NCI-H2171 treated with DMSO at 0.1 percent for 48 hours (cell line): ENCODE measurements around the gene MLX.
"Not testable (repeated sequence)": the region's sequence is repeated elsewhere in the genome, so short reads cannot be mapped to it uniquely, and the experiment has no call there.

Experiments used
- DNase-seq: peaks from one replicate; lab custom pipeline; 2025; lab: John Stamatoyannopoulos, UW

MLX gene

GRCh38 chr17:42536372-42537155 lies 30.3 kb upstream of the MLX start:
- DNase-seq, result peak; percentile 81

DNA sequence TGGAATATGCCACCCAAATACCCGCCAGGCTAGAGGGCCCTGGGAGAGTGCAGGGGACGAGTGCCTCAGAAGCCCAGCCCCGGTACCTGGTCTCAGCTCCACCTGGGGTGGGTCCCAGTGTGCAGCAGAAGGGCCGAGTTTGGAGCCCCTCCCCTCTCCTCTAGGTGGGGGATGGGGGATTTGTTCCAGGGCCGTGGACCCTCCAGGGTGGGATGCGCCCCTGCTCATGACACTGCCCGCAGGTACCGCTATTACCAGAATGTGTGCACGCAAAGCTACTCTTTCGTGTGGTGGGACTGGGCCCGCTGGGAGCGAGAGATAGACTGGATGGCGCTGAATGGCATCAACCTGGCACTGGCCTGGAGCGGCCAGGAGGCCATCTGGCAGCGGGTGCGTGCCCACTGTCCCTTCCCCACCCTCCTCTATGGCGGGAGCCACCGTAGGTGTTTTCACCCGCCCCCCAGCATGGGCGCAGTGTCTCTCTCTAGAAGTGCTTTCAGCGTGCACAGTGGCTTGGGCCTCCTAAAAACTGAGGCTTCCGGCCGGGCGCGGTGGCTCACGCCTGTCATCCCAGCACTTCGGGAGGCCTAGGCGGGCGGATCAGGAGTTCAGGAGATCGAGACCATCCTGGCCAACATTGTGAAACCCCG lies 29.6 kb upstream of the MLX start:
- no peak for DNase-seq

- DNase-seq, result peak; percentile 29
Observed at GRCh38 chr17:42537826-42538451, 29.0 kb upstream of the MLX start.

DNA sequence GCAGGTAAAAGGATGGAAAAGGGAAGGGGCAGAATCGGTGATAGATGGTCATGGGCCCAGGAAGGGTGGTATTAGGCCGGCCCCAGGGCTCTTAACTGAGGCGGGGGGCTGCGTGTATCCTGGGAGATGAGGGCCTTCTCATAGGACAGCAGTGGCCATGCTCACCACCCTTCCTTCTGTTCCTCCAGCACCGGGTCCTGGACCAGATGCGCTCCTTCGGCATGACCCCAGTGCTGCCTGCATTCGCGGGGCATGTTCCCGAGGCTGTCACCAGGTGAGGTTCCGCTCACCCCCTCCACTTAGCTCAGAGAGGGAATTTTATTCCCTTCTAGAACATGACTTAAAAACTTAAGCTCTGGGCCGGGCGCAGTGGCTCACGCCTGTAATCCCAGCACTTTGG lies 28.4 kb upstream of the MLX start:
- DNase-seq, result no peak

DNA sequence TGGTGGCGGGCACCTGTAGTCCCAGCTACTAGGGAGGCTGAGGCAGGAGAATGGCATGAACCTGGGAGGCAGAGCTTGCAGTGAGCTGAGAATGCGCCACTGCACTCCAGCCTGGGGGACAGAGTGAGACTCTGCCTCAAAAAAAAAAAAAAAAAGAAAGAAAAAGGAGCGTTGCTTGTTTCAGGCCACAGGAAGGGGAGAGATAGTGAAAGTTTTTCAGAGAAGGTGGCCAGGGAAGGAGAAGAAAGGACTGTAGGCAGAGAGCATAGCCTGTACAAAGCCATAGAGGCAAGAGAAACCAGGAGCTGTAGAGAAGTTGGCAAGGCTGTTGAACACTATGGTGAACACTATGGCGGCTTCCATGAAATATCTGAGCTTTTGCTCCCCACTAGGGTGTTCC lies 26.3 kb upstream of the MLX start:
- not testable (repeated sequence) for DNase-seq

DNA sequence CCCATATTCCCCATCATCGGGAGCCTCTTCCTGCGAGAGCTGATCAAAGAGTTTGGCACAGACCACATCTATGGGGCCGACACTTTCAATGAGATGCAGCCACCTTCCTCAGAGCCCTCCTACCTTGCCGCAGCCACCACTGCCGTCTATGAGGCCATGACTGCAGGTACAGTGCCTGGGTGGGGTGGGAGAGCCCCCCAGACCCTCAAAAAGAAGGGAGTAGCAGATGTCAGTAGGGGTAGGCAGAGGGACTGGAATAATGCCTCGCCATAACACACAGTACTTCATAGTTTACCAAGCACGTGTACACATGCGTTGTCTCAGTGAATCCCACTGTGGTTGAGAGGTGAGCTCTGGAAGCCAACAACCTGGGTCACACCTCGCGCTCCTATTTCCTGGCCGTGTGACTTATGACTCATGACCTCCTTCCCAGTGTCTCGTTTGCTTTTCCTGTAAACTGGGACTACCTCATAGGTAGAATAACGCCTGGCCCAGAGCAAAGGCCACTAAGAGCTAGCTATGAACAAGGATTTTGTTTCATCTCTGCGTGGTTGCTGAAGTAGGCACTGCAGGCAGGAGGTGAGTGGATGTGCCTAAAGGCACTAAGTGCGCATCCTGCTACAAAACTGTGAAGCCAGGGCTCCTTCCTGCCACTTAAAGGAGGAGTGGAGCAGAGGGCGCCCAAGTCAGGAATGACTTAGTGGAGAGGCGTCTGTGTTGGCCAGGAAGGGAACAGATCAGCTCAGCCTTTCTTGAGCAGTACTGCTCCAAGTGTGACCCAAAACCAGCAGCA lies 25.7 kb upstream of the MLX start:
- no peak for DNase-seq

GRCh38 chr17:42543190-42544079 lies 23.5 kb upstream of the MLX start:
- no peak for DNase-seq

DNA sequence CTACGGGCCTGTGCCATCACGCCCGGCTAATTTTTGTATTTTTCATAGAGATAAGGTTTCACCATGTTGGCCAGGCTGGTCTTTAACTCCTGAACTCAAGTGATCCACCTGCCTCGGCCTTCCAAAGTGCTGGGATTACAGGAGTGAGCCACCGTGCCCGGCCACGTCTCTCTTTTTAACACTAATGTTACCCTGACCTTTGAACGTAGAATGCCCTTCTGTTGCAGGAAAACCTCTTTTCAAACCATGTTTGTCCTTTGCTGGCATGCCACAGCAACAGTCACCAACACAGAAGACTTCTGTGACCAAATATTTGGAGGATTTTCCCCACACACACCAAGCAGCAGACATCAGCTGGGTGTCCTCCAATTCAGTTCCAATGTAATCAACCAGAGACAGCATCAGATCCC lies 22.0 kb upstream of the MLX start:
- DNase-seq, result no peak

GRCh38 chr17:42545755-42546505 lies 21.0 kb upstream of the MLX start:
- DNase-seq, result not testable (repeated sequence)

GRCh38 chr17:42547001-42547461 lies 19.9 kb upstream of the MLX start:
- DNase-seq, result no peak

DNA sequence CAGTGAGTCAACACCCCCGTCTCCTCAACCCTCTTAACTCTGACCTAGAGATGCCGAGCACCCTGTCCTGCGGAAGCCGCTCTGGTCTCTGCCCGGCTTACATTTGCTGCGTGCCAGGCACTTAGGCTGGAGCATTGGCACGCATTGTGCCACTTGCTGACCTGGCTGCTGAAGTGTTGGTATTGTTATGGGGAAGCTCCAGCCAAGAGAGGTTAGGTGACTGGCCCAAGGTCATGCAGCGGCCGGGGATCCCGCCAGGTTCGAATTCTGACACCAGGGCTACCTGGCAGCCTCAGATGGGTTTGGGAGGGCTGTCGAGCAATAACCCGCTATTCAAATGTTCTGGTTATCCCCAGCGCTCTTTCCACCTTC lies 19.2 kb upstream of the MLX start:
- DNase-seq, result no peak

DNA sequence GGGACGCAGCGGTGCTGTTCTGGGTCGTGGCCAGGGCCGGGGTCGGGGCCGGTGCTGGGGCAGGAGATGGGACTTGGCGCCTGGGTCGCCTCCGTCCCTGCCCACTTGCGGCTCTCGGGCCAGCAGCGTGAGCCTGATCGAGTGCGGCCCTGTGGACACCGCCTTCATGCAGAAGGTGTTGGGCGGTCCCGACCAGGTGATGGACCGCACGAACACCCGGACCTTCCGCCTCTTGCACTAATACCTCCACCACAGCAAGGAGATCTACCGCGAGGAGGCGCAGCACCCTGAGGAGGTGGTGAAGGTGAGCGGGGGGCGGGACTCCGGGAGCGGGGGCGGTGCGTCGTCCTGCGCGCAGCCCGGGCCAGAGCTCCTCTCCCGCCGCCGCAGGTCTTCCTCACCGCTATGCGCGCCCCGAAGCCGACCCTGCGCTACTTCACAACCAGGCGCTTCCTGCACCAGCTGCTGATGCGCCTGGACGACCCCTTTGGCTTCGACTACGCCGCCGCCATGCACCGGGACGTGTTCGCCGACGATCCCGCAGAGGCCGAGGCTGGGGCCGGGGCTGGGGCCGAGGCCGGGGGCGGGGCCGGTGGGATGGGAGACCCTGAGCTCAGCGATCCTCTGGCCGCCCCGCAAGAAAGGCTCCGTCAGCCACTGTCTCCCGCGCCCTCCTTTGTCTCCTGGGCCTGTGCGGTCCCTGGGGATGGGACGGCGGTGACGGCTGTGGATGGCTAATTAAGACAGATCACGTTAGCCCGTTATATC lies 18.6 kb upstream of the MLX start:
- peak; percentile 61 for DNase-seq

- DNase-seq, result no peak
Observed at GRCh38 chr17:42548993-42549755, 17.7 kb upstream of the MLX start.

- not testable (repeated sequence) for DNase-seq
Observed at GRCh38 chr17:42552736-42553135, 14.2 kb upstream of the MLX start, which contains the start of gene HSD17B1. Gene HSD17B1, plus strand, starts transcription at chr17:42552923. Its CDS starts 11 bp downstream, at chr17:42552934.

DNA sequence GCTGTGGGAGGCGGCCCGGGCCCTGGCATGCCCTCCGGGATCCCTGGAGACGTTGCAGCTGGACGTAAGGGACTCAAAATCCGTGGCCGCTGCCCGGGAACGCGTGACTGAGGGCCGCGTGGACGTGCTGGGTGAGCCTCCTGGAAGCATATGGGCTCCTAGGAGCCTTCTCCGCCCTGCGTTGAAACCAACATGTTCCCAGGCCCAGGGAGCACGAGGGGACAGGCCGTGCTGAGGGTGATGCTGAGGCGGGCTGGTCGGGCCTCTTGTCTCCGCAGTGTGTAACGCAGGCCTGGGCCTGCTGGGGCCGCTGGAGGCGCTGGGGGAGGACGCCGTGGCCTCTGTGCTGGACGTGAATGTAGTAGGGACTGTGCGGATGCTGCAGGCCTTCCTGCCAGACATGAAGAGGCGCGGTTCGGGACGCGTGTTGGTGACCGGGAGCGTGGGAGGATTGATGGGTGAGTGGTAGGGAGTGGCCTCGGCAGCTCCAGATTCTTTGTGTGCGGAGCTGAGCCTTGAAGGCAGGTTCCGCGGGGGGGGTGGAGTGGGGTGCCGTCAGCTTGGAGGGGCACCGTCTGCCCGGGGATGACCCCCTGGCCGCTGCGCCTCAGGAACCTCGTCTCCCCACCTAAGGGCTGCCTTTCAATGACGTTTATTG lies 13.6 kb upstream of the MLX start:
- no peak for DNase-seq

DNA sequence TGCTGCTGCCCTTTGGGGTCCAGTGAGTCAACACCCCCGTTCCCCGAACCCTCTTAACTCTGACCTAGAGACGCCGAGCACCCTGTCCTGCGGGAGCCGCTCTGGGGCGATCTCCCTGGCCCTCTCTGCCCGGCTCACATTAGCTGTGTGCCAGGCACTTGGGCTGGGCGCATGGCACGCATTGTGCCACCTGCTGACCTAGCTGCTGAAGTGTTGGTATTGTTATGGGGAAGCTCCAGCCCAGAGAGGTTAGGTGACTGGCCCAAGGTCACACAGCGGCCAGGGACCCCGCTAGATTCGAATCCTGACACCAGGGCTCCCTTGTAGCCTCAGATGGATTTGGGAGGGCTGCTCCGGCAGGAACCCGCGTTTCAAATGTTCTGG lies 13.0 kb upstream of the MLX start:
- no peak for DNase-seq

DNA sequence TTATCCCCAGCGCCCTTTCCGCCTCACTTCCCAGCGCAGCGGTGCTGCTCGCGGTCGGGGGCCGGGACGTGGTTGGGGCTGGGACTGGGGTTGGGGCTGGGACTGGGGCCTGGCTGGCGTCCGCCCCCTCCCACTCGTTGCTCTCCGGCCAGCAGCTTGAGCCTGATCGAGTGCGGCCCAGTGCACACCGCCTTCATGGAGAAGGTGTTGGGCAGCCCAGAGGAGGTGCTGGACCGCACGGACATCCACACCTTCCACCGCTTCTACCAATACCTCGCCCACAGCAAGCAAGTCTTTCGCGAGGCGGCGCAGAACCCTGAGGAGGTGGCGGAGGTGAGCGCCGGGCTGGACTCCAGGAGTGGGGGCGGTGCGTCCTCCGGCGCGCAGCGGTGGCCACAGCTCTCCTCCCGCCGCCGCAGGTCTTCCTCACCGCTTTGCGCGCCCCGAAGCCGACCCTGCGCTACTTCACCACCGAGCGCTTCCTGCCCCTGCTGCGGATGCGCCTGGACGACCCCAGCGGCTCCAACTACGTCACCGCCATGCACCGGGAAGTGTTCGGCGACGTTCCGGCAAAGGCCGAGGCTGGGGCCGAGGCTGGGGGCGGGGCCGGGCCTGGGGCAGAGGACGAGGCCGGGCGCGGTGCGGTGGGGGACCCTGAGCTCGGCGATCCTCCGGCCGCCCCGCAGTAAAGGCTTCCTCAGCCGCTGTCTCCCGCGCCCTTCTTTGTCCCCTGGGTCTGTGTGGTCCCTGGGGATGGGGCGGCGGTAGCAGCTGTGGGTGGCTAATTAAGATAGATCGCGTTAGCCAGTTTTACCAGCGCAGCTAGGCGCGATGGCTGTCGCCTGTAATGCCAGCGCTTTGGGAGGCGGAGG lies 12.4 kb upstream of the MLX start:
- peak; percentile 75 for DNase-seq
